ENCODE data around the gene ZP1.

Gene ZP1

DNA sequence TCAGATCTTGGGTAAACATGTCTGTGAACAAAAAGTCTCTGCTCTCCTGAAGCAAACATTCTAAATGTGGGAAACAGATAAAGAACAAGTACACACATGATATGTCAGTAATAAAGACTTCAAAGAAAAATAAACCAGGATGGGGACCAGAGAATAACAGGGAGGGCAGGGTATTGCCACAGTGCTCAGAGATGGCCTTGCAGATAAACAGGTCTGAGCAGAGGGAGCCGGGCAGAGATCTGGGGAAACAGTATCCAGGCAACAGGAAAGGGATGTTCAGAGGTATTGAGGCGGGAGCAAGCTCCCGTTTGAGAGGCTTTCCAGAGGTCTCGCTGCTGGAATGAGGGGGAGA is 22.5 kb upstream of the ZP1 start:
- Histone ChIP-seq H3K27me3 (ENCODE audit: control insufficient read depth in 1 of 2, insufficient read depth in 1 of 2, low read length in 2 of 2) (no peaks in the 10 kb centered on the region), H2BK12ac (ENCODE audit: low read length in 2 of 2) (no peak overlapping the region), H3K4me3 (ENCODE audit: insufficient read depth in 1 of 2, low read depth in 1 of 2, low read length in 2 of 2) (peak overlapping the region in 1 of 2 experiments; percentile 93), H3K9ac (ENCODE audit: low read length) (peak overlapping the region; percentile 23), H3K18ac (ENCODE audit: low read depth in 1 of 2, low read length in 2 of 2) (no peak overlapping the region), H4K8ac (ENCODE audit: low read length) (no peak overlapping the region), H2BK15ac (ENCODE audit: low read depth, poor library complexity, severe bottlenecking) (no peak overlapping the region), H3K4me2 (ENCODE audit: low read length, poor library complexity, severe bottlenecking) (peak overlapping the region; percentile 96), H2AK5ac (ENCODE audit: low read length, severe bottlenecking) (no peak overlapping the region), H2AFZ (ENCODE audit: low read depth, low read length) (no peak overlapping the region), H3K4ac (ENCODE audit: low read depth in 1 of 2, low read length in 2 of 2) (no peak overlapping the region), H2BK5ac (ENCODE audit: low read depth, low read length, poor library complexity, severe bottlenecking) (no peak overlapping the region), H3K23ac (ENCODE audit: low read length in 2 of 2) (no peak overlapping the region), H4K91ac (ENCODE audit: low read length) (no peak overlapping the region), H3K36me3 (ENCODE audit: control insufficient read depth in 1 of 2, insufficient read depth in 2 of 2, low read depth in 1 of 2, low read length in 2 of 2) (peaks cover 23 to 33% of the 10 kb centered on the region in 2 experiments), H3K14ac (ENCODE audit: low read length in 2 of 2) (no peak overlapping the region), H3K27ac (ENCODE audit: low read length, poor library complexity, severe bottlenecking) (no peak overlapping the region), H3K4me1 (ENCODE audit: control insufficient read depth, insufficient read depth, low read depth, low read length) (peaks cover 36% of the 10 kb centered on the region), H3K9me3 (ENCODE audit: control insufficient read depth, low read length) (no peaks in the 10 kb centered on the region), H2BK120ac (ENCODE audit: low read depth, low read length) (no peak overlapping the region), H3K79me1 (replicated peaks; ENCODE audit: low read length, poor library complexity, severe bottlenecking) (peaks cover 28% of the 10 kb centered on the region)
- DNase-seq, result no peak
- 77% methylated on average over 4 of the region's 4 CpGs for WGBS

DNA sequence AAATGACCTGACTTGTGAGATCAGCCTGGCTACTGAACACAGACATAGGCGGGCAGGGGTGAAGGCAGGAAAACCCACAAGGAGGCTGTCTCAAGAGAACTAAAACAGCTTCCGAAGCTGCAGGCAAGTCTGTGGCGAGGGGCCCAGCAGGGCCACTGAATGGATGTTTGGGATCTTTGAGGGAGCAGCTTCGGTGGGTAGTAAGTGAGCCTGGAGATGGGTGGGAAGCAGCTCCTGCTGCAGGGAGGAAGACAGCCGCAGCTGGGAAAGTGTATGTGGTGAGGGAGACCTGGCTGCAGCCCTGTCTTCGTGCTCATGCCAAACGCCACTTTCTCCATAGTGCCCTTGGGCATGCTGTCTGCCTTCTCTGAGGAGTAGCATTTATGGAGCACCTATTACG is 22.0 kb upstream of the ZP1 start:
- no peak overlapping the region for H4K91ac ChIP-seq (ENCODE audit: low read length)
- over 99% methylated on average over 8 of the region's 8 CpGs for WGBS
- no peak overlapping the region for H2AK5ac ChIP-seq (ENCODE audit: low read length, severe bottlenecking)
- no peak overlapping the region for H3K27ac ChIP-seq (ENCODE audit: low read length, poor library complexity, severe bottlenecking)
- no peak overlapping the region for H4K8ac ChIP-seq (ENCODE audit: low read length)
- H3K4me3 ChIP-seq (ENCODE audit: insufficient read depth in 1 of 2, low read depth in 1 of 2, low read length in 2 of 2), result peak overlapping the region in 1 of 2 experiments; percentile 93
- no peak overlapping the region for H2BK5ac ChIP-seq (ENCODE audit: low read depth, low read length, poor library complexity, severe bottlenecking)
- no peak overlapping the region for H3K9ac ChIP-seq (ENCODE audit: low read length)
- peaks cover 35% of the 10 kb centered on the region for H3K4me1 ChIP-seq (ENCODE audit: control insufficient read depth, insufficient read depth, low read depth, low read length)
- no peak overlapping the region for H2BK12ac ChIP-seq (ENCODE audit: low read length in 2 of 2)
- H3K18ac ChIP-seq (ENCODE audit: low read depth in 1 of 2, low read length in 2 of 2), result no peak overlapping the region
- no peak overlapping the region for H2BK15ac ChIP-seq (ENCODE audit: low read depth, poor library complexity, severe bottlenecking)
- no peak overlapping the region for H3K4me2 ChIP-seq (ENCODE audit: low read length, poor library complexity, severe bottlenecking)
- H3K4ac ChIP-seq (ENCODE audit: low read depth in 1 of 2, low read length in 2 of 2), result no peak overlapping the region
- no peaks in the 10 kb centered on the region for H3K9me3 ChIP-seq (ENCODE audit: control insufficient read depth, low read length)
- peaks cover 28 to 38% of the 10 kb centered on the region in 2 experiments for H3K36me3 ChIP-seq (ENCODE audit: control insufficient read depth in 1 of 2, insufficient read depth in 2 of 2, low read depth in 1 of 2, low read length in 2 of 2)
- DNase-seq, result no peak
- H2AFZ ChIP-seq (ENCODE audit: low read depth, low read length), result no peak overlapping the region
- H3K79me1 ChIP-seq (replicated peaks; ENCODE audit: low read length, poor library complexity, severe bottlenecking), result peaks cover 28% of the 10 kb centered on the region
- H3K27me3 ChIP-seq (ENCODE audit: control insufficient read depth in 1 of 2, insufficient read depth in 1 of 2, low read length in 2 of 2), result no peaks in the 10 kb centered on the region
- H3K14ac ChIP-seq (ENCODE audit: low read length in 2 of 2), result no peak overlapping the region
- no peak overlapping the region for H2BK120ac ChIP-seq (ENCODE audit: low read depth, low read length)
- H3K23ac ChIP-seq (ENCODE audit: low read length in 2 of 2), result no peak overlapping the region

DNA sequence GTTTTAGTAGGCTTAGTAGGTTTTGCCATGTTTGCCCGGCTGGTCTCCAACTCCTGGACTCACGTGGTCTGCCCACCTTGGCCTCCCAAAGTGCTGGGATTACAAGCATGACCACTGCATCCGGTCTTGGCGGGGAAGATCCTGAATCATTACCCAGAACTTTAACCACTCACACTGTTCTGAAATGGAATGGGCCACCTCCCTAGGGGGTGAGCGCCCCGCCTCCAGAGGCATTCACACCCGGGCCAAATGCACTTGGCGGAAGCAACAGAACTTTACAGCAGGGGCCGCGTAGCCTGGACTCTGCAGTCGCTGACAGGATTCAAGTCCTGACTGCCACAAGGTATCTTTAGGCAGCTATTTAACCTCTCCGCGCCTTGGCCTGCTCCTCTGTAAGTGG is 20.1 kb upstream of the ZP1 start:
- no peaks in the 10 kb centered on the region for H3K27me3 ChIP-seq (ENCODE audit: control insufficient read depth in 1 of 2, insufficient read depth in 1 of 2, low read length in 2 of 2)
- no peak overlapping the region for H3K23ac ChIP-seq (ENCODE audit: low read length in 2 of 2)
- DNase-seq, result no peak
- H3K79me1 ChIP-seq (replicated peaks; ENCODE audit: low read length, poor library complexity, severe bottlenecking), result peaks cover 26% of the 10 kb centered on the region
- H3K4me1 ChIP-seq (ENCODE audit: control insufficient read depth, insufficient read depth, low read depth, low read length), result peaks cover 24% of the 10 kb centered on the region
- WGBS, result 75% methylated on average over 13 of the region's 13 CpGs
- no peak overlapping the region for H2BK12ac ChIP-seq (ENCODE audit: low read length in 2 of 2)
- H2AFZ ChIP-seq (ENCODE audit: low read depth, low read length), result no peak overlapping the region
- H3K27ac ChIP-seq (ENCODE audit: low read length, poor library complexity, severe bottlenecking), result no peak overlapping the region
- no peak overlapping the region for H3K9ac ChIP-seq (ENCODE audit: low read length)
- no peak overlapping the region for H3K14ac ChIP-seq (ENCODE audit: low read length in 2 of 2)
- H2BK5ac ChIP-seq (ENCODE audit: low read depth, low read length, poor library complexity, severe bottlenecking), result no peak overlapping the region
- H3K9me3 ChIP-seq (ENCODE audit: control insufficient read depth, low read length), result no peaks in the 10 kb centered on the region
- H3K4me2 ChIP-seq (ENCODE audit: low read length, poor library complexity, severe bottlenecking), result no peak overlapping the region
- no peak overlapping the region for H3K4ac ChIP-seq (ENCODE audit: low read depth in 1 of 2, low read length in 2 of 2)
- no peak overlapping the region for H2AK5ac ChIP-seq (ENCODE audit: low read length, severe bottlenecking)
- H2BK15ac ChIP-seq (ENCODE audit: low read depth, poor library complexity, severe bottlenecking), result peak overlapping the region; percentile 7
- no peak overlapping the region for H2BK120ac ChIP-seq (ENCODE audit: low read depth, low read length)
- H3K36me3 ChIP-seq (ENCODE audit: control insufficient read depth in 1 of 2, insufficient read depth in 2 of 2, low read depth in 1 of 2, low read length in 2 of 2), result peaks cover 46 to 58% of the 10 kb centered on the region in 2 experiments
- H4K8ac ChIP-seq (ENCODE audit: low read length), result no peak overlapping the region
- H3K4me3 ChIP-seq (ENCODE audit: insufficient read depth in 1 of 2, low read depth in 1 of 2, low read length in 2 of 2), result no peak overlapping the region
- H3K18ac ChIP-seq (ENCODE audit: low read depth in 1 of 2, low read length in 2 of 2), result no peak overlapping the region
- no peak overlapping the region for H4K91ac ChIP-seq (ENCODE audit: low read length)

DNA sequence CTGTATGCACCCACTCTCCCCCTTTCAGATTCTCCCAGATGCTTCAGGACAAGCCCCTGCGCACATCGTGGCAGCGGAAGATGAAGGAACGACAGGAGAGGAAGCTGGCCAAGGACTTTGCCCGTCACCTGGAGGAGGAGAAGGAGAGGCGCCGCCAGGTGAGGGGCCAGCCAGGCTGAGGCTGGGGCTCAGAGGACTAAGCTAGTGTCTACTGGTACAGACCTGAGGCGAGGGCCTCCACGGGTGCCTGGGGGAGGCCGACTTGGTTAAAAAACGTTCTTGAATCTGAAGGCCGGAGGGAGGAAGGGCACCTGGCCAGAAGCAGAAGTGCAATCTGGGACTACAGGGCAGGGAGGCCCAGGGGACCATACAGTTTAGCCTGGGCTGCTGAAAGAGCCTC is 19.4 kb upstream of the ZP1 start:
- H3K4me3 ChIP-seq (ENCODE audit: insufficient read depth in 1 of 2, low read depth in 1 of 2, low read length in 2 of 2), result no peak overlapping the region
- peaks cover 24% of the 10 kb centered on the region for H3K4me1 ChIP-seq (ENCODE audit: control insufficient read depth, insufficient read depth, low read depth, low read length)
- H4K8ac ChIP-seq (ENCODE audit: low read length), result no peak overlapping the region
- H3K23ac ChIP-seq (ENCODE audit: low read length in 2 of 2), result no peak overlapping the region
- DNase-seq, result no peak
- no peak overlapping the region for H4K91ac ChIP-seq (ENCODE audit: low read length)
- H3K27ac ChIP-seq (ENCODE audit: low read length, poor library complexity, severe bottlenecking), result no peak overlapping the region
- H2BK12ac ChIP-seq (ENCODE audit: low read length in 2 of 2), result no peak overlapping the region
- no peak overlapping the region for H2AK5ac ChIP-seq (ENCODE audit: low read length, severe bottlenecking)
- H3K79me1 ChIP-seq (replicated peaks; ENCODE audit: low read length, poor library complexity, severe bottlenecking), result peaks cover 26% of the 10 kb centered on the region
- H3K18ac ChIP-seq (ENCODE audit: low read depth in 1 of 2, low read length in 2 of 2), result no peak overlapping the region
- WGBS, result 93% methylated on average over 12 of the region's 12 CpGs
- no peak overlapping the region for H3K4me2 ChIP-seq (ENCODE audit: low read length, poor library complexity, severe bottlenecking)
- H3K14ac ChIP-seq (ENCODE audit: low read length in 2 of 2), result no peak overlapping the region
- no peak overlapping the region for H2BK15ac ChIP-seq (ENCODE audit: low read depth, poor library complexity, severe bottlenecking)
- no peak overlapping the region for H3K4ac ChIP-seq (ENCODE audit: low read depth in 1 of 2, low read length in 2 of 2)
- no peak overlapping the region for H2AFZ ChIP-seq (ENCODE audit: low read depth, low read length)
- H3K9me3 ChIP-seq (ENCODE audit: control insufficient read depth, low read length), result no peaks in the 10 kb centered on the region
- no peak overlapping the region for H2BK120ac ChIP-seq (ENCODE audit: low read depth, low read length)
- no peak overlapping the region for H2BK5ac ChIP-seq (ENCODE audit: low read depth, low read length, poor library complexity, severe bottlenecking)
- H3K36me3 ChIP-seq (ENCODE audit: control insufficient read depth in 1 of 2, insufficient read depth in 2 of 2, low read depth in 1 of 2, low read length in 2 of 2), result peaks cover 46 to 64% of the 10 kb centered on the region in 2 experiments
- no peaks in the 10 kb centered on the region for H3K27me3 ChIP-seq (ENCODE audit: control insufficient read depth in 1 of 2, insufficient read depth in 1 of 2, low read length in 2 of 2)
- H3K9ac ChIP-seq (ENCODE audit: low read length), result no peak overlapping the region
